OCI-LY3 (cell line): ENCODE measurements around the gene PHF5A.

Source experiments
- CTCF ChIP-seq: fragments of 200-600, 300-600 bp; sonication (generic); IDR thresholded peaks from 2 replicates; pipeline ENCODE4 v1.5.1; 2014; ENCODE audit warnings: antibody characterized with exemption, low read length, low read depth
- EZH2phosphoT487 ChIP-seq: fragments of 200-600 bp; shearing (Covaris generic); IDR thresholded peaks from 2 replicates; pipeline ENCODE4 v1.6.1; 2018; ENCODE audit warnings: antibody characterized with exemption, mixed run types, low read depth

- TF ChIP-seq CTCF: no peak
- no peak for TF ChIP-seq EZH2phosphoT487
Observed at GRCh38 chr22:41425660-41426365, 42.7 kb downstream of the PHF5A start.
